ENCODE measurements around the gene LSS.
A peak's percentile ranks its signal among the peaks of the same experiment; 100 is the strongest.
"Not testable (repeated sequence)": the region's sequence is repeated elsewhere in the genome, so short reads cannot be mapped to it uniquely, and the experiment has no call there.

Gene LSS

DNA sequence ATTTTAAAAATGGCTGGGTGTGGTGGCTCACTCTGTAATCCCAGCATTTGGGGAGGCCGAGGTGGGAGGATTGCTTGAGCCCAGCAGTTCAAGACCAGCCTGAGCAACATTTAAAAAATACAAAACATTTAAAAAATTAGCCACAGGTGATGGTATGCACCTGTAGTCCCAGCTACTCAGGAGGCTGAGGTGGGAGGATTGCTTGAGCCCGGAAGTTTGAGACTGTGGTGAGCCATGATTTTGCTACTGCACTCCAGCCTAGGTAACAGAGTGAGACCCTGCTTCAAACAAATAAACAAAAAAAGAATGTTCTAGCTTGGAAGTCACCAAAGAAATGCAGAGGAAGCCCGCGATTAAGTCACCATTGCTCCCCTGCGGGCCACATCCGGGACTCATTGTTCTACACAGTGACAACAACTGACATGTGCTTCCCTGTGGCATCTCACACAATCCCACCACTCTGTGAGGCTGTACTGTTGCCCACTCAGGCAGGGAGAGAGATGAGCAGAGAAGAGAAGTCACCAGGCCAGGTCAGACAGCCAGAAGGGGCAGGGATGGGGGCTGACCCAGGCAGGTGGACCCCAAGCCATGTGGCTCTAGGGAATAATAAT is 25.9 kb downstream of the LSS start:
- DNase-seq, result no peak

DNA sequence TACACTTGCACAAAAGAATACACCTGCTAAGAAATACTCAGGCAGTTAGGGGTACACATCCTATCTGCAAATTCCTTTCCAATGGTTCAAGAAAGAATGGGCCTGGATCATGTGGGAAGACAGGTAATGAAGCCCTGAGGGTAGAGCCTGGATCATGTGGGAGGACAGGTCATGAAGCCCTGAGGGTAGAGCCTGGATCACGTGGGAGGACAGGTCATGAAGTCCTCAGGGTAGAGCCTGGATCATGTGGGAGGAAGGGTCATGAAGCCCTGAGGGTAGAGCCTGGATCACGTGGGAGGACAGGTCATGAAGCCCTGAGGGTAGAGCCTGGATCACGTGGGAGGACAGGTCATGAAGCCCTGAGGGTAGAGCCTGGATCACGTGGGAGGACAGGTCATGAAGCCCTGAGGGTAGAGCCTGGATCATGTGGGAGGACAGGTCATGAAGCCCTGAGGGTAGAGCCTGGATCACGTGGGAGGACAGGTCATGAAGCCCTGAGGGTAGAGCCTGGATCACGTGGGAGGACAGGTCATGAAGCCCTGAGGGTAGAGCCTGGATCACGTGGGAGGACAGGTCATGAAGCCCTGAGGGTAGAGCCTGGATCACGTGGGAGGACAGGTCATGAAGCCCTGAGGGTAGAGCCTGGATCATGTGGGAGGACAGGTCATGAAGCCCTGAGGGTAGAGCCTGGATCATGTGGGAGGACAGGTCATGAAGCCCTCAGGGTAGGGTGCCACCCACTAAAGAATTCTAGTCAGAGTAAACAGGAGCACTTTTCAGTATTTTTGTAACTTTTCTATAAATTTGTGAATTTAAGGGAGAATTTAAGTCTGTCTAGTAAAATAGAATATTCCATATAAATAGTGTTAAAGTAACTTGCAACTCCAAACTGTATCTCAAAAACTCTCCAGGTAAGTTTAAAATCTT is 27.4 kb downstream of the LSS start:
- not testable (repeated sequence) for DNase-seq

DNA sequence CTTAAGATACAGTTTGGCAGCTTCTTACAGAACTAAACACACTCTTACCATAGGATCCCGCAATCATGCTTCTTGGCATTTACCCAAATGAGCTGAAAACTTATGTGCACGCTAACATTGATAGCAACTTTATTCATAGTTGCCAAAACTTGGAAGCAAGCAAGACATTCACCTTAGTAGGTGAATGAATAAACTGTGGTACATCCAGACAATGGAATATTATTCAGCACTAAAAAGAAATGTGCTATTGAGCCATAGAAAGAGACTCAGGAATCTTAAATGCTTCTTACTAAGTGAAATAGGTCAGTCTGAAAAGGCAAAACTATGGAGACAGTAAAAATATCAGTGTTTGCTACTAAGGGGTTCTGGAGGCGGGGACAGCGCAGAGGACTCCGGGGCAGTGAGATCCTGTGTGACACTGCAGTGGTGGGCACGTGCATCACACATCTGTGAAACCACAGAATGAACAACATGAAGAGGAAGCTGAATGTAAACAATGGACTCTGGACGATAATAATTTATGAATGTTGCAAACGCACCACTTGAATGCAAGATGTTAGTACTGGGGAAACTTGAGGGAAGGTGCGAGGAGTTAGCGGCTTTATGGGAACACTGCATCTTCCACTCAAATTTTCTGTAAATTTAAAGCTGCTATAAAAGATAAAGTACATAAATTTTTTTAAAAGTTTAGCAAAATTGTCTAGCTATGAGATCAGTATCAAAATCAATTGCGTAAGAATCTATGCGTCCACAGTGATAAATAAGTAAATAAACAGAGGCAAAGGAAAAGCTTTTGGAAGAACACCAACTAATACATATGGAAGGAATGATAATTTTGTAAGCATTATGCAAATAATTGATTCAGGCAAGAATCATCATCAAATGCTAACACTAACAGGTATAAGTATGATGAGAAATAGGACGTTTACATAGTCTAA is 28.9 kb downstream of the LSS start:
- DNase-seq, result no peak

DNA sequence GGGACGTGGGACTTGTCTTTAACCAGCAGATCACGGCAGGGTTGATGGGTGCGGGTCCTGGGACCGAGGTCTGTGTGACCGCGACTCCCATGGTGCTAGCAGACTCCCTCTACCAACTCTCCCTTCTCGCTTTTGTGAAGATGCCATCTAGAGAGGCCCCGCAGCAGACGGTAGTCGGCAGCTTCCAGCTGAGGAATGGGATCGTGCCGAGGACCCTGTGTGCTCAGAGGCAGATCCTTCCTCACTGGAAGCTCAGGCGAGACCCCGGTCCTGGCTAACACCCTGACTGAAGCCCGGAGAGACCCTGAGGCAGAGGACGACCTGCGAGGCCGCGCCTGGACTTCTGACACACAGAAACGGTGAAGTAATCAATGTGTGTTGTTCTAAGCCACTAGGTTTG is 31.8 kb downstream of the LSS start:
- no peak for DNase-seq

DNA sequence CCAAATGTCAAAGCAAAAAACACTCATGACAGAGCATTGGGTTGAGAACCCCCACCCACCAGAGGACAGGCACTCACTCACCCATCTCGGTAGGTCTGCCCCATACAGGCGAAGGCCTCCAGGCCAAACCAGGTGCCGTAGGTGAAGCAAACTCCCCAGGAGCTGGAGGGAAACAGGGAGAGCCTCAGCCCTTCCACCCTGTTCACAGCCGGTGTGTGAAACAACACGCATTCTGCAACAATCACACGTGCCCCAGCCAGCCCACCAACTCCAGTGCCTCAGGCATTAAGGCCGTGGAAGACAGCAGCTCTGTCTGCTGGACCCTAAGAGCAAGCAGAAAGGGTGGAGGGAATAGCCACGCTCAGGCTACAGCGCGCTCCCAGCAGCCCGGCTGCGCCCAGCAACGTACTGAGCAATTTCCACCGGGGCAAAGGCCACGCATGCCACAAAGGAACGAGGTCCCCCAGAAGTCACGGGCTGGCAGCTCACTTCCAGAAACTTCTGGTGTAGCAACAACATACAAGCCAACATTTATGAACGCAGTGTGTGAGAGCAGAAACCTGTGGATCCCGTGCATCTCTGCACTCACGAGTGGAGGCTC is 32.9 kb downstream of the LSS start:
- no peak for DNase-seq

DNA sequence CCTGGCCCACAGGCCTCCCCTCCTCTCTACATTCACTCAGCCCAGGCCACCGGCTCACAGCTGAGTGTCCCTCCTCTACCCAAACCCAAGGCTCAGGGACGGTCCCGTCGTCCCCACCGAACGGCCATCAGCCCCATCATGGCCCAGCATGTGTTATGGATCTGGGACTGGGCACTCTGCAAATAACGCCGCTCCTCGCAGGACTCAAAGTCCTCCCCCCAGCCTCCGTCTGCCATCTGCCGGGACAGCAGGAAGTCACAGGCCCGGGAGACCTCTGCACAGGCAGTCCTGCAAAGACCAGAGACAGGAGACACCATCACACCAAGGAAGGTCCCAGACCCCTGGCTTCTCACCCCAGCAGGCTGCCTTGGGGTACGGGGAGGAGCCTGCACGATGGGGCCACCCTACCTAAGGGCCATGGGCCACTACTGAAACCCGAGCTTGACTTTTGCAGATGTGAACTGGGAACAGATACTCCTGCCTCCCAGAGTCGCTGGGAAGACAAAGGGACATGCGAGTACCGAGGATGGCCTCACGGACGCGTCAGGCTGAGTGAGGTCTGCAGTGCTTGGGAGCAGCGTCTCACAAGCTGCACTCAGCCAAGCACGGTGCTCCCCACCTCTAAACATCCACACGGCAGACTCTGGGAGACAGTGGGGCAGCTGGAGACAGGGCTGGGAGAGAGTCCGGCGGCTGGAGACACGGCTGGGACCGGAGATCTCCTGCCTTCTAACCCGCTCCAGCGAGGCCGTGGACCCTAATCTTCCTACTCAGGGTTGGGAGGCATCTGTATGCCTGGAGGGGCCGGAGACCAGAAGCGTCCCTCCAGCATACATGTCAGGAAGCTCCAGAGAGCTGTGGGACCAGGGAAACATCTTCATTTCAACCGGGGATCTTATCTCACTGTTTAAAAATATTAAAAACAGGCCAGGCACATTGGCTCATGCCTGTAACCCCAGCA is 33.9 kb downstream of the LSS start:
- no peak for DNase-seq

DNA sequence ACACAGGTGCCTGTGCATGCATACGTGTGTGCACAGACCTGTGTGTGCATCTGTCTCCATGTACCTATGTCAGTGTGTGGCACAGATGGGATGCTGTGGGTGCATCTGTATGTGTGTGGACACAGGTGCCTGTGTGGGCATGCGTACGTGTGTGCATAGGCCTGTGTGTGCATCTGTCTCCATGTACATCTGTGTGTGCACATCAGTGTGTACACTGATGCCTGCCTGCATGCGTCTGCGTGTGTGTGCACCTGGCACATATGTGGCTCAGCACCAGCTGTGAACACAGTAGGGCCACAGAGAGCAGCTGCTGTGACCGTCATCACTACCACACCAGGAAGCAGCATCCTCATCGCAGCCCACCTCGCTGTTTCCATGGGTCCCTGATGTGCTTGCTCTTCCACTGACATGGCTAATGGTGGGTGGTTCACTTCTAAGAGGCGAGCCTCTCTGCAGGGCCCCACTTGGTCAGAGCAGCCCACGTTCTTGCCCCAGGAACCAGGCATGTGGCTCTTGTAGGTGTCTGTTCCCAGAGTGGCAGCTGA is 34.7 kb downstream of the LSS start:
- DNase-seq, result no peak

DNA sequence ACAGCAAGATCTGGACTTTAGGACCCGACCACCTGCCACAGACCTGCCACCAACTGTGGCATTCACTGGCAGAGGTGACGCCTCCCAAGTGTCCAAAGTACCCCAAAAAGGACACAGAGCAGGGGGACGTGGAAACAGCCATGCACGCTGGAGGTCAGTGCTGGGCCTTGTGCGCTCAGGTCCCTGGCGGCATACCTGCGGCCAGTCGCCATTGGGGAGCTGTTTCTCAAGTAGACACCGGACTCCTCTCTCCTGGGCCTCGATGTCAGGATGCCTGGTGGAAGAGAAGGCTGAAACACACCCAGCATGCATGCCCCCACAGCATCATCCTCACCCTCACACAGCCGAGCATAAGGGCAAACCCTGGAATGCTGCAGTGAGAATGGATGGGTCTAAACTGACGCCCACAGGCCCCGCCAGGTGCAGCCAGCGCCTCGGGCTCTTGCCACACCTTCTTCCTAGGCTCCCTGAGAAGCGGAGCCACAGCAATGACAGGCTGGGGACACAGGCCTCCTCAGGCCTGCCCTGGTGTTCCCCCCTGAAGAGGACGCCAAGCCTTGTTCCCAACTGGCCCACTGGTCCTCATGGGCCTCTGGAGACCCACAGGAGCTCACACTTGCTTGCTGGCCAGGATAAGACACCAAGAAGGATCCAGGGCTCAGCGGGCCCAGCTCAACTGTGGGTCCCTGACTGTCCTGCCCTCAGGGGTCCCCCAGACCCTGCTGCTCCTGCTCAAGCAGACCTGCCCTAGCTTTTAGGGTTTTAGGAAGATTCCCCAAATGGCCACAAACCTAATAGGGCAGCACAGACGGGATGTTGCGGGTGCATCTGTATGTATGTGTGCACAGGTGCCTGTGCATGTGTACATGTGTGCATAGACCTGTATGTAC is 36.6 kb downstream of the LSS start:
- DNase-seq, result no peak

DNA sequence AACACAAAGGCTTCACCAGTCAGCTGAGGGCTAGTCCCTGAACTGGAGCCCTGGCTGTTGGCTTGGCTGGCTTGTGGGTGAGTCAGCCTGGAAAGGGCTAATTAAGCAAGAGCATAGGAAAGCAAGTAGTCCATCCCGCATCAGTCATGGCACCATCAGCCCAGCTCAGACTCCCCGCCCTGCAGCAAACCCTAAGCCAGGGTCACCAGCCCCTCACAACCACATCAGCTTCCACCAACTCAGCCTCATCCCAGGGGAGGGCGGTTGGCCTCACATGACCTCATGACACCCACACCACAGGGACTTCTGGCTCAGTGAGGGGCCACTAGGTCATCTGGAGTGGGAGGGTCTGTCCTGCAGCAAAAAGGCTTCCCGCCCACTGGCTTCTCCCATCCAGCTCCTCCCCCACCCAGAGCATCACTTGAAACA is 37.3 kb downstream of the LSS start:
- peak; percentile 57 for DNase-seq

DNA sequence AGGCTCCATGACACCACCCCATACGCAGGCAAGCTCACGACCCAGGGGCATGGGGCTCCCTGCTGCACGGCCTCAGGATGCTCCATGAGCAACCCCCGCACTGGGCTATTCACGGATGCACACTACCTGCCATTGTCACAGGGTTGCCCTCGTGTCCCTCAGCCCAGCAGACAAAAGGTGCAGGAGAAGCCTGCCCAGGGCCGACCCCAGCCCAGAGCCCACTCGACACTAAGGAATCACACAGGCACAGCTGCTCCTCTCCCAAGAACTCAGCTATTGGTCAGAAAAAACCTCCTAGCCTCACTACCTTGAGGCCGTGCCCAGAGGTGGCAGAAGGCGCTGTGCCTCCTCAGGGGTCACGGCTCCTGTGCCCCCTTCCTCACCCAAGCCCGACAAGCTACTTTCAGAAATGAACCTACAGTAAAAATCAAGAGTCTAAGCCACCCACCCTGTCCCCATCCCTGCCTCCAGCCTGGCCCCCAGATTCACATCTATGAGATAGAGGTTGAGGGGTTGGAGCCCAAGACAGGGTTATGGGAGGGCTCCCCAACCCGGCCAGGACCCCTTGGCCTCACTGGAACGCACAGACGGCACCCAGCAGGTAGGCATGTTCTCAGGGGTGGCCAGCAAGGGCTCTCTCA is 38.0 kb downstream of the LSS start:
- no peak for DNase-seq

DNA sequence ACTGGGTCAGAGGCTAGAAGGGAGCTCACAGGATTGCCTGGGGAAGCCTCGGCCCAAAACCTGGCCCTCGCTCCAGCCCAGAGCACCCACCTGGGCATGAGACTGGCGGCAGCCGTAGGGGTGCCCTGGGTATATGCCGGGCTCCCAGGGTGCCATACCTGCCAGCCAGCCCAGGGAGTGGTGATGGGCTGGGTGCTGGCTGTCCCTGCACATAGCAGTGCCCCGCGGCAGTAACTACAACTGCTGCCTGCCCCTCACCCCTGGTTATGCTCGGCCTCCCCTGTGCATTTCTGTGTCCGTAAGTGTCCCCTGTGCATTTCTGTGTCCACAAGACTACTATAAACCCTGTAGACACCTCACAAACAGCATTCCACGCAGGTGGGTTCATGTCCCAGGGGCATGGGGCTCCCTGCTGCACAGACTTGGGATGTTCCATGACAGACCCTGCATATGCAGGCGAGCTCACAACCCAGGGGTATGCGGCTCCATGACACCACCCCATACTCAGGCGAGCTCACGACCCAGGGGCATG is 38.5 kb downstream of the LSS start:
- no peak for DNase-seq

DNA sequence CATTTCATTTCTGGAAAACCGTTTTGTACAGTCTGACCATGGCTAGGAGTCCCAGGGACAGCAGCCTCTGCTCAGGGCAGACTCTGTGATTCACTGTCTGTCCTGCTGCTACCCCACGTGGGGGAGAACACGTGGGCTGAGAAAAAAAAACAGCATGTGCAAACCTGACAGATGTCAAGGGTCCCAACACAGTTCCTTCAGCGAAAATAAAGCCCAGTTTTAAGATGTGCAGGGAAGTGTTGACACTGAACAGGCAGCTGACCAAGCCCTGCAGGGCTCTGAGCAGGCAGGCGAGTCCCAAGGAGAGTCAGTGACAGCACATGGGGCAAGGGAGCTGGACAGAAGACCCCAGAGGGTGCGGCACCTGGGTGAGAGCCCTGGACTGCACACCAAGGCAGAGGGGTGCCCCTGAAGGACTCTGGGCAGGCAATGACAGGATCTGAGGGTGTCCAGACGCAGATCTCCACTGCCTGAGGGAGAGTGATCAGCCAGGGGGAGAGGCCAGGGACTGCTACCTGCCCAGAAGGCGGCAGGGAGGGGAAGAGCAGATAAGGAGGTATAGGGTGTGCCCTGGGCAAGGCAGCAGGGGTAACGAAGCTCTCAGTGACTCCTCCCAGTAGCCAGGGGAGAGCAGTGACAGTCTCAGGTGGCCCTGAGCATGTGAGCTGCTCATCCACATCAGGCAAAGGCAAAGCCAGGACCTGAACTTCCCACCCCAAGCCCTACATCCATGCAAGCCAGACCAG is 39.2 kb downstream of the LSS start:
- no peak for DNase-seq

DNA sequence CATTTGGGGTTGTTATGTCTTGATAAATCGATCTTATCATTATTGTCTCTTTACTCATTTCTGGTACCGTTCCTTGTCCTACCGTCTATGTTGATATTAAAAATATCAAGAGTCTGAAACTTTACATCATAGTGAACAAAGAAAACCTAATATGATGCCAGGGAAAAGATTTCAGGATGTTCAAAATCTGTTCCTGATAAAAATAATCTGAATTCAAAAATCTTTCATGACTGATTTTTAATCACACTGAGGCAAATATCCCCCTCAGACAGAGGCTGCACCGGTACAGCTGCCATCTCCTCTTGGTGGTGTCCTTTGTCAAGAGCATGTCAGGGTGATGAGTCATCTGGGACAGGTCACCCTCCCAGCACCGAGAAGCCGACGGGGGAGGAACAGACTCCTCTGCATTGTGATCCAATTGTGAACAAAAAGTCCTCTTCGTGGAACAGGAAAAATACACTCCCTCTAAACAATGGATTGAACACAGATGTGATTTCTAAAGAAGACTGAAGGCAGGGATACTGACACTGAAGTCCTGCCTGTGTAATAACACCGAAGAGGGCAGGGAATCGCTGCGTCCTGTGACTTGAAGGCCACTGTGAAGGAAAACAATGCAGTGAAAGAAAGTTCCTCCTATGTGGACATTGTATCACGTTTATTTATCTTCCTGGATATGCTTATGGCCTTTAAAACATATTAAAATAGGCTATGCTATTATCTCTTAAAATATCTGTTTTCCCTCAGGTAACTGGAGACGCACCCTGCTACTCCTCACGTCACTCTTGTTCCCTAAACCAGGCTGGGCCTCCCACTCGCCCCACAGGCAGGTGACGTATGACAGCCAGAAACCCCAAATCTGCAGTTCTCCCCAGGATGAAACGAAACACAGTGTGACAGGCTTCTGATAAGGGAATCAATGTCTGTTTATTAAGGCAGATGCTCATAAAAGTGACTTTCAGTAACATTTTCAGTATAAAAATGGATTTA is 40.1 kb downstream of the LSS start:
- peak; percentile 57 for DNase-seq

DNA sequence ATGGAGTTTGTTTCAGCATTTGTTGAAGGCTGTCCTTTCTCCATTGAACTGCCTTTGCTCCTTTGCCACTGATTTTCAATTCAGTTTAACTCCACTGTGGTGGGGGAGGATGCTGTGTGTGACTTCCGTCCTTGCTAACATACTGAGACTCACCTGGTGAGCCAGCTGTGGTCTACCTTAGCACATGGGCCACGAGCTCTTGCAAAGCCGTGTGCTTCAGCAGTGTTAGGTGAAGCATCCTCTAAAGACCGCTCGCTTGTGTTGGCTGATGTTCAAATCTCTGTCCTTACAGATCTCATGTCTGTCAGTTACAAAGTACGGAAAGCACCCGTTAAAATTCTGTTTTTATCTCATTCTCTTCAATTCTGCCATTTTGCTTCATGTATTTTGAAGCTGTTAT is 40.8 kb downstream of the LSS start:
- DNase-seq, result no peak

DNA sequence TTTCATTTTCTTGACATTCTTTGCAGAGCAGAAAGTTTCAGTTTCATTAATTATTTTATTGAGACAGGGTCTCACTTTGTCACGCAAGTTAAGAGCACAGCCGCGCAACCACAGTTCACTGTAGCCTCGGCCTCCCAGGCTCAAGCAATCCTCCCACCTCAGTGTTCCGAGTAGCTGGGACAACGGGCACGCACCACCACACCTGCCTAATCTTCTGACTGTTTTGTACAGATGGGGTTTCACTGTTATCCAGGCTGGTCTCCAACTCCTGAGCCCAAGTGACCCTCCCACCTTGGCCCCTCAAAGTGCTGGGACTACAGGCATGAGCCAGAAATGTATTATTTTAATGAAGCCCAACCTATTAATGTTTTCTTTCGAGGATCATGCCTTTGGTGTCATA is 41.3 kb downstream of the LSS start:
- DNase-seq, result no peak

DNA sequence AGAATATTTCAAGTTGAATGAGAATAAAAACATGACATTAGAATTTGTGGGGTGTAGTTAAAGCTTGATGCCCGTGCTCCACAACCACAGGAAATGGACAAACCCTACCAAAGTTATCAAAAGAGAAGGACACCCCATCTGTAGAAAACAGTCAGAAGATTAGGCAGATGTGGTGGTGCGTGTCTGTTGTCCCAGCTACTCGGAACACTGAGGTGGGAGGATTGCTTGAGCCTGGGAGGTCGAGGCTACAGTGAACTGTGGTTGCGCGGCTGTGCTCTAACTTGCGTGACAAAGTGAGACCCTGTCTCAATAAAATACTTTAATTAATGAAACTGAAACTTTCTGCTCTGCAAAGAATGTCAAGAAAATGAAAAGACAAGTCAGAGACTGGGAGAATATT is 42.9 kb downstream of the LSS start:
- no peak for DNase-seq

Data from suppressor macrophage treated with lipopolysaccharide for 4 hours (primary cell).